Stimulated activated CD8-positive, alpha-beta memory T cell treated with anti-CD3 and anti-CD28 coated beads, Interleukin-2, amount 100 ng/mL, for 1 hour (primary cell): ENCODE data around the gene DDC.

Source experiments
- DNase-seq, 2 donors: peaks; one replicate each; pipeline ENCODE4 v3.0.0-alpha.2; 2020; ENCODE audit warnings: low read depth in 2 of 2

Gene DDC

DNA sequence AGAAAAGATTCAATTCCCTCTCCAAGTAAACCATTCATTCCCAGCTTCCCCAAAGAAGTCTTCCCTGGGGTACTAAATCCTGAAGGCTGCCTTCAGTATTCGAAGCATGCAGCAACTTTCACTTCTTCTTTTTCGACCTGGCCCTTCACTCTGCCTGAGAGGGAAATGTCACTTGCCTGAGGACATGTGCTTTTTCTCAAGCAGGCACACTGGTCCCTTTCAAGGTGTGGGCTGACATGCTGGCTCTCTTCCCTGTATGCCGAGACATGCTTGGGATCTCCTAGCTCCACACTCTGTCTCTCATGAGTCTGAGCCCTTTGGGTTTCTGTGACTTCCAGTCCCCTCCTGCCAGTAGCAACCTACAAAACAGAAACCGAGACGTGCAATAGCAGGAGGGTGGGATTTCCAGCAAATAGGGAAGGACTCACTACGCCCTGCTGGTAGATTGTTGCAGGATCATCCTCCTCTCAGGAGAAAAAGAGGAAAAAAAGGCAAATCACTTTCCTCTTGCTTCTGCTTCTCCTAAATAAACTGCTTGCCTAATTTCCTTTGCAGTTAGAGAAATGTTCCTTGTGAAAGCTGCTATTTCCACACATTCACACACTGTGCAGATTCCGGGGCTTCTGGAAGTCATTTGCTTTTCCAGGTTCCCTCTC lies 148.6 kb downstream of the DDC start:
- DNase-seq, result no peak

DNA sequence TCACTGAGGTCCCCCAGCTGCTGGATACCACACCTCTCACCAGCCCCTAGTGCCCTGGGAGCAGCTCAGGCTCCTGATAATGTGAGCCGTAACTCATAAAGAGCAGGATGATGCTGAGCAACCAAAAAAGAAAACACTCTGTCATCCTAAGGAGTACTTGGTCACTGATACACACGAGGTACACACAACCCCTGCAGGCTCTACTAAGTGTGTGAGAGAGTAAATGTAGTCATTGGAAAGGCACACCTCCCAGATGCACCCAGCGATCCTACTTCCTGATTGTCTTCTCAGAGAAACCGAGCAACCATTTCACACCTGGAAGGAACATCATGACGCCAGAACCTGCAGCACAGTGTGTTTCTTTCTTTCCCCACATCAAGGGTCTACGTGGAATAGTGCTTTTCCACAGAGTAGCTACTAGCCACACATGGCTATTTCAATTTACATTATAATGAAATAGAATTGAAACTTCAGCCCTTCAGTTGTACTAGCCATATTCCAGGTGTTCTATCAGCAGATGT lies 149.3 kb downstream of the DDC start:
- no peak for DNase-seq

DNA sequence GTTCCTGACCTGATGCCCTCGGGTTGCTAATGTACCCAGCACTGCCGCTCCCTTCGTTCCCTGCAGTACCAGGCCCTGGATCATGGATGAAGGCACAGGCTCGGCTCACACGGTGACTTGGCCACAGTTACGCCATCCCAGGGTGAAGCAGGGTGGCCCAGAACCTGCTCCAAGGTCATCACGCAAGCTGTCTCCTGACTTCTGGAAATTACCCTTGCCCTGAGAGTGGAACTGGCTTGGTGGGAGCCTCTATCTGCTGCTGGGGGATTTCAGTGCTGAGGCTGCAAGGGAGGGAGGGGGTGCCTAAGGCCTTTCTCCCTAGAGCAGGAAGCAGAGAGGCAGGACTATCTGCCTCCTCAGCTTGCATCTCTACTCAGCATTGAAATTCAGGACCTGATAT lies 151.6 kb downstream of the DDC start:
- no peak for DNase-seq

DNA sequence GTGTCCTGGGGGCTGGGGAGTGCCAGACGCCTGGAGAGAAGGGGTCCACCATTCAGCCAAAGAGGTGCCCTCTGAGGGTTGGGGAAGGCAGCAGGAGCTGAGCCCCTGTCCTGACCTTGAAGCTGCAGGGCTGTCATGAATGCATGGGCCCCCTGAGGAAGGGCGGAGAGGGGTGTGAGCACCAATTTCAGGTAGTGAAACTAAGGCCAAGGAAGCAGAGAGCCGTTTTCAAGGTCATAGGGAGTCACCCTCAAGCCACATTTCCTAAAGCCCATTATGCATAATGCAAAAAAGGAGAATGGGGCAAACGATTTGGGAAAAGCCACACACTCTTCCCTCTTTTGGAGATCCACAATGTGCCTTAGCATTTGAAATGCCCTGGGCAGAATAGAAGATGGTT lies 152.2 kb downstream of the DDC start:
- DNase-seq, result no peak

DNA sequence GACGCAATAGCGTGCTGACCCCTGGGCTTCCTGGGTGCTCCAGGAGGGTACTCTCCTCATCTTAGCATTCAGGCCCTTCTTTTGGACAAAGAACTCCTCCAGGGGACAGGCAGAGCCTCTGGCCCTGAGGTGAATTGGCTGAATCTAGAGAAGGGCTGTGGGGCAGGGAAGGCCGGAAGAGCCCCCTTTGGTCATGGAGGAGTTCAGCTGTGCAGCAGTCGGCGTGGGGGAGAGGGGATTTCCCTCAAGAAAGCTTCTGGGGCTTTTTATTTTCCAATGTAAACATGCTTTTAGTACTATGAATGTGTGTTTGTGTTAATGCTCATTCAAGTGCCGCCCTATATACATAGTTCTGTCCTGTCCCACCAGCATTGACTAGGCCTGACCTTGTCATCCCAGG lies 153.9 kb downstream of the DDC start:
- no peak for DNase-seq

DNA sequence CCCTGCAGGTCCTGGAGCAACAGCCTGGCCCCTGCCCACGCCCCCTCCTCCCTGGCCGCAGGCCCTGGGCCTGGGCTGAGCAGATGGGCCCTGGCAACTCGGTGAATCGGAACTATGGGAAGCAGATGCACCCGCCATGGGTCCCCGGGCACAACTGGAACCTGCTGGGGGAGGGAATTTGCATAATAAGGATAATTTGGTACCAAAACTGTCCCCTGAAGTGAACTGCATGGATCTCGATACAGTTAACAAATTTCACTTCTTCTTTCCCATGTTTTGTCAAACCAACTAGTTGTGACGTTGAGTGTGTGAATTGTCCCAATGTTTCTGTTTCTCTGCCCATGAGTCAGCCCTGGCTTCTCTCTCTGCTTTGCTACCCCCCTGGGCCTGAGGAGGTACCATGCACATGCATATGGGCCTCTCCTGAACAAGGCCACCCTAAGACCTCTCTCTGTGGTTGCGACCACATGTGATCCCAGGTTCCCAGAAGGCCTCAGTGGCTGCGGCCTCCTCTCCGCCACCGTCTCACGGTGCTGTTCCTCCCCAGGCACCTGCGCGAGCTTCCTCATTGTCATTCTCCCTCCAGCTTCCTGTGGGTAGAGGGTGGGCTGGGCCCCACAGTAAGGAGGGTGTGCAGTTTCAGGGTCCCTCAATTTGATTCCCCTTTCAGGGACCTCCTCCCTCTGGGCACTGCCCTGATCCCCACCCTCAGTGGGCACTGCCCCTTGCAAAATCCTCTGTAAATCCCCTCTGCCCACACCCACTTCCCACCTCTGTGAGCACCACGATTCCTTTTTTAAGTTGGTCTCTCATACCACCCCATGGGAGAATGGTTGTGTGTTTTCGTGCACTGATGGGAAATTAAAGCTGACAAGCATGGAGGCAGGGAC lies 155.1 kb downstream of the DDC start:
- DNase-seq, result no peak
